Neural crest cell (in vitro differentiated cells): ENCODE results near the gene WWOX. TPM values are rescaled to one million over a fixed set of nuclear protein-coding genes. Genes with fewer than 3 reads are reported as not detected.

ENCODE experiments used
- DNase-seq: peaks from one replicate; pipeline ENCODE4 v3.0.0; 2021; ENCODE audit warnings: low read depth, mixed read lengths, low spot score
- H3K27ac Mint-ChIP-seq: one replicate; pipeline ENCODE4 v1.8.0; 2021; ENCODE audit warnings: mild to moderate bottlenecking, mixed read lengths; ENCODE audit not compliant: unreplicated experiment
- H3K27me3 Mint-ChIP-seq: 2 replicates; pipeline ENCODE4 v1.8.0; 2021; ENCODE audit warnings: low read depth, mild to moderate bottlenecking, mixed read lengths
- H3K36me3 Mint-ChIP-seq: 2 replicates; pipeline ENCODE4 v1.8.0; 2021; ENCODE audit warnings: low read depth, mild to moderate bottlenecking, mixed read lengths
- H3K4me1 Mint-ChIP-seq: 2 replicates; pipeline ENCODE4 v1.8.0; 2021; ENCODE audit warnings: mixed read lengths
- H3K4me3 Mint-ChIP-seq: one replicate; pipeline ENCODE4 v1.8.0; 2021; ENCODE audit warnings: mild to moderate bottlenecking, mixed read lengths
- H3K9me3 Mint-ChIP-seq: 2 replicates; pipeline ENCODE4 v1.8.0; 2021; ENCODE audit warnings: mixed read lengths
- total RNA-seq: library from RNA; stranded (reverse); gene quantifications from 2 replicates; pipeline ENCODE4 v1.2.1, GENCODE V29; 2021
- TF ChIP-seq, protein P1 (sequence below): fragments of 200-600 bp; sonication (generic); conservative IDR thresholded peaks from 2 replicates; pipeline ENCODE4 v1.5.0; 2021; ENCODE audit warnings: antibody characterized with exemption, mild to moderate bottlenecking

The WWOX gene
- total RNA-seq, 1 donor from 2014 or later = 30.5 TPM

DNA sequence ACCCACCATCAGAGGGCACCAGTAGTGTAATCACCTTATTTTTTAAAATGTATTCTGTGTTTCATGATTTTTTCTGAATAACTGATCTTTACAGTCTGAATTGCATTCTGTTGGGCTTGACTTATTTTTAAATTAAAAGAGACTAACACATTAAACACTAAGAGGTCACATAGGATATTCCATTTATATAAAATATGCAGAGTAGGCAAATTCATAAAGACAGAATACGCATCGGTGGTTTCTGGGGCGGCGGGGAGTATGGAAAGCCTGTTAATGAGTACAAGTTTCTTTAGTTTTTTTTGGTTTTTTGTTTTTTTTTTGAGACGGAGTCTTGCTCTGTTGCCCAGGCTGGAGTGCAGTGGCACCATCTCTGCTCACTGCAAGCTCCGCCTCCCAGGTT, 366.3 kb downstream of the WWOX start:
- Mint-ChIP-seq H3K4me3 (no peak overlapping the region), H3K27me3 (peaks cover 17% of the 10 kb centered on the region), H3K4me1 (peaks cover 27% of the 10 kb centered on the region), H3K9me3 (peaks cover 8% of the 10 kb centered on the region), H3K27ac (no peak overlapping the region), H3K36me3 (peaks cover 9% of the 10 kb centered on the region)
- no peak for DNase-seq
- TF ChIP-seq, protein P1, sequence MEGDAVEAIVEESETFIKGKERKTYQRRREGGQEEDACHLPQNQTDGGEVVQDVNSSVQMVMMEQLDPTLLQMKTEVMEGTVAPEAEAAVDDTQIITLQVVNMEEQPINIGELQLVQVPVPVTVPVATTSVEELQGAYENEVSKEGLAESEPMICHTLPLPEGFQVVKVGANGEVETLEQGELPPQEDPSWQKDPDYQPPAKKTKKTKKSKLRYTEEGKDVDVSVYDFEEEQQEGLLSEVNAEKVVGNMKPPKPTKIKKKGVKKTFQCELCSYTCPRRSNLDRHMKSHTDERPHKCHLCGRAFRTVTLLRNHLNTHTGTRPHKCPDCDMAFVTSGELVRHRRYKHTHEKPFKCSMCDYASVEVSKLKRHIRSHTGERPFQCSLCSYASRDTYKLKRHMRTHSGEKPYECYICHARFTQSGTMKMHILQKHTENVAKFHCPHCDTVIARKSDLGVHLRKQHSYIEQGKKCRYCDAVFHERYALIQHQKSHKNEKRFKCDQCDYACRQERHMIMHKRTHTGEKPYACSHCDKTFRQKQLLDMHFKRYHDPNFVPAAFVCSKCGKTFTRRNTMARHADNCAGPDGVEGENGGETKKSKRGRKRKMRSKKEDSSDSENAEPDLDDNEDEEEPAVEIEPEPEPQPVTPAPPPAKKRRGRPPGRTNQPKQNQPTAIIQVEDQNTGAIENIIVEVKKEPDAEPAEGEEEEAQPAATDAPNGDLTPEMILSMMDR = no peak

DNA sequence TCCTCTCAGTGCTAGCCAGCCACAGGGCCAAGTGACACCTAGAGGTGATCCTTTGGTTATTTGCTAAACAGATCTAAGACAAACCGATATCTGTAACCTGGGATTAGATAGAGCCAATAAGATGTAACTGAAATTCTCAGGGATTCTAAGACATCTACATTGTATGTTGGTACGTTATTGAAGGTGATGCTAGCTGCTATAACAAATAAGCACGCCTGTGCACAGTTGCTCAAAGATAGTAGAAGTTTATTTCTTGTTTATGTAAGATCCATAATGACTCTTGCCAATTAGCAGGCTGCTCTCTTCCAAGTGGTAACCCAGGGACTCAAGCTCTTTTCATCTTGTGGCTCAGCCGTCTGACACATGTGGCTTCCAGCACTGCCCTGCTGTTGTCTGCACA, 370.3 kb downstream of the WWOX start:
- Mint-ChIP-seq H3K27ac (no peak overlapping the region), H3K4me3 (no peak overlapping the region), H3K9me3 (peaks cover 3% of the 10 kb centered on the region), H3K36me3 (peaks cover 8% of the 10 kb centered on the region), H3K4me1 (no peaks in the 10 kb centered on the region), H3K27me3 (peaks cover under 1% of the 10 kb centered on the region)
- DNase-seq = no peak
- TF ChIP-seq, protein P1 = no peak

DNA sequence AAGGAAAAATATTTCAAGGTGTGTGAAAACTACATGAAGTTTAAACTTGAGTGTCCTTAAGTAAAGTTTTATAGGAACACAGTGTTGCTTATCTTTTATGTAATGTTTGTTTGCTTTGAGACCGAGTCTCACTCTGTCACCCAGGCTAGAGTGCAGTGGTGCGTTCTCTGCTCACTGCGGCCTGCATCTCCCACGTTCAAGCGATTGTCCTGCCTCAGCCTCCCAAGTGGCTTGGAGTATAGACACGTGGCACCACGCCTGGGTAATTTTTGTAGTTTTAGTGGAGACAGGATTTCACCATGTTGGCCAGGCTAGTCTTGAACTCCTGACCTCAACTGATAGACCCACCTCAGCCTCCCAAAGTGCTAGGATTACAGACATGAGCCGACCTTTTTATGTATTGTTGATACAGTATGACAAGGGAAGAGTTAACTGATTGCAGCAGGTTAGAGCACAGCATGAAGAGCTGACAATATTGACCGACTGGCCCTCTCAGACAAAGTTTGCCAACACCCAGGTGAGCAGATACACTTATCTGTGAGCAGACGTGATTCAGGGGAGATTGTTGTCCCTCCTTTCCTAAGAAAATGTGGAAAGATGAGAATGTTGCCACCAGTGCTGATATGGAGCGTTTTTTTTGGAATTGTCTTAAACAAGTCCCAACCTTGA, 373.7 kb downstream of the WWOX start:
- no peak for DNase-seq
- H3K4me3 Mint-ChIP-seq = no peak overlapping the region
- no peaks in the 10 kb centered on the region for H3K27me3 Mint-ChIP-seq
- TF ChIP-seq, protein P1 = no peak
- no peaks in the 10 kb centered on the region for H3K9me3 Mint-ChIP-seq
- no peaks in the 10 kb centered on the region for H3K4me1 Mint-ChIP-seq
- H3K36me3 Mint-ChIP-seq = peaks cover 2% of the 10 kb centered on the region
- no peak overlapping the region for H3K27ac Mint-ChIP-seq

DNA sequence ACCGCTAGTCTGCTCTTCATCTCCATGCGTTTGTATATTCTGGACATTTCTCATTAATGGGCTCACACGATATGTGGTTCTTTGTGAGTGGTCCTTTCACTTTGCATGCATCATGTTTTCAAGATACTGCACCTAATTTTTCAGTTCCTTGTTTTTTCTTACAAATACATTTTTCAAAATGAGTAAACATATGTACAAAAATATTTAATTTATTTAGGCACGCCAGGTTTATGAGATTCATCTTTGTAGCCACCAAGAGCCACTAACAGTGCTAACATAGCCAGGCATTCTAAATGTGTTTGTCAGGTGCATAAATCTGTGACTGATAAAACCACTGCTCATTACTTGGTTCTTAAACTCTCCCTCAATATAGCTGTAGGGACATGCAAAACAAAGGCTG, 375.3 kb downstream of the WWOX start:
- no peaks in the 10 kb centered on the region for H3K27me3 Mint-ChIP-seq
- no peak for DNase-seq
- peaks cover 2% of the 10 kb centered on the region for H3K36me3 Mint-ChIP-seq
- TF ChIP-seq, protein P1 = no peak
- no peak overlapping the region for H3K4me3 Mint-ChIP-seq
- no peaks in the 10 kb centered on the region for H3K4me1 Mint-ChIP-seq
- no peaks in the 10 kb centered on the region for H3K9me3 Mint-ChIP-seq
- no peak overlapping the region for H3K27ac Mint-ChIP-seq

DNA sequence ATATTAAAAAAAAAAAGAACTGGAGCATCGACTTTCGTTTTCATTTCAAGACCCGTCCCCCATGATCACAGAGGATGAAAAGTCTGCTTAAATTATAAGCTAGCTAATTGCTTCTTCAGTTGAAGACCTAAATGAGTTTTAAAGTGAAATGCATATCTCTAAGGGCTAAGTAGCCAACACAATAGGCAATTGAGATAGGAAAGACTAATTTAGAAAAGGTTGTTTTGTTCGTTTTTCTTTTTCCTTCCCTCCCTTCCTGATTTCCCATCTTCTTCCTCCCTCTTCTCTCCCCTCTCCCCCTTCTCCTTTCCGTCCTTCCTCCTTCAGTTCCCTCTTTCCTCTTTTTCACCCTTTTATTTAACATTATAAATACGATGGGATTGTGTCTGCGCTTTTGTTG, 377.2 kb downstream of the WWOX start:
- TF ChIP-seq, protein P1 = no peak
- no peaks in the 10 kb centered on the region for H3K27me3 Mint-ChIP-seq
- H3K4me1 Mint-ChIP-seq = no peaks in the 10 kb centered on the region
- no peaks in the 10 kb centered on the region for H3K9me3 Mint-ChIP-seq
- H3K27ac Mint-ChIP-seq = no peak overlapping the region
- DNase-seq = no peak
- no peak overlapping the region for H3K4me3 Mint-ChIP-seq
- no peaks in the 10 kb centered on the region for H3K36me3 Mint-ChIP-seq
